Measurements from ENCODE around the gene ATP8A2.
"Not testable (repeated sequence)": the region's sequence is repeated elsewhere in the genome, so short reads cannot be mapped to it uniquely, and the experiment has no call there.

GRCh38 chr13:25572171-25572570, 200.4 kb downstream of the ATP8A2 start:
- not testable (repeated sequence) for TF ChIP-seq TCF7 (IDR thresholded peaks at IDR 0.05; ENCODE audit: borderline replicate concordance); KLF10 (CRISPR knock-in tag; IDR thresholded peaks at IDR 0.05); MAX (CRISPR knock-in tag; IDR thresholded peaks at IDR 0.05); TAF1 (IDR thresholded peaks at IDR 0.05; ENCODE audit: control insufficient read depth, extremely low read depth, insufficient read depth, low read length, severe bottlenecking); KLF13 (tag; IDR thresholded peaks at IDR 0.05; ENCODE audit: borderline replicate concordance, low read depth); ZMIZ1 (IDR thresholded peaks at IDR 0.05; ENCODE audit: low read depth in 2 of 2, low read length in 2 of 2); AFF4 (CRISPR knock-in tag; IDR thresholded peaks at IDR 0.05); BRCA1 (IDR thresholded peaks at IDR 0.05); BRCA1 (CRISPR knock-in tag; IDR thresholded peaks at IDR 0.05)

Data from K562 (cell line).